H9 (cell line): Measurements from ENCODE around the gene SYNGR1. TPM values are rescaled to one million over a fixed set of nuclear protein-coding genes. Genes with fewer than 3 reads are reported as not detected.

Experiments
- DNase-seq: peaks from one replicate; pipeline ENCODE4 v3.0.0-alpha.2; 2017
- H2AFZ ChIP-seq: one replicate; pipeline ENCODE4 v1.6.1; 2013; ENCODE audit warnings: mild to moderate bottlenecking, low read length, control low read depth, moderate library complexity
- H2AK5ac ChIP-seq: 2 replicates; pipeline ENCODE4 v1.6.1; 2013; ENCODE audit warnings: low read length, control low read depth, mixed read lengths; ENCODE audit not compliant: insufficient read length
- H2BK120ac ChIP-seq: one replicate; pipeline ENCODE4 v1.6.1; 2013; ENCODE audit warnings: low read depth, mild to moderate bottlenecking, low read length, control low read depth, inconsistent platforms; ENCODE audit not compliant: poor library complexity, severe bottlenecking
- H2BK12ac ChIP-seq: 2 replicates; pipeline ENCODE4 v1.6.1; 2013; ENCODE audit warnings: low read length, control low read depth, mixed read lengths, low read depth; ENCODE audit not compliant: insufficient read length
- H2BK15ac ChIP-seq: 2 replicates; pipeline ENCODE4 v1.6.1; 2013; ENCODE audit warnings: low read depth, low read length, control low read depth
- H2BK20ac ChIP-seq: one replicate; pipeline ENCODE4 v1.6.1; 2013; ENCODE audit warnings: low read depth, mild to moderate bottlenecking, low read length, control low read depth, inconsistent platforms; ENCODE audit not compliant: poor library complexity, severe bottlenecking
- H2BK5ac ChIP-seq: 2 replicates; pipeline ENCODE4 v1.6.1; 2013; ENCODE audit warnings: low read length, control low read depth, mixed read lengths; ENCODE audit not compliant: insufficient read length
- H3K14ac ChIP-seq: 2 replicates; pipeline ENCODE4 v1.6.1; 2013; ENCODE audit warnings: low read length, control low read depth; ENCODE audit not compliant: insufficient read depth
- H3K18ac ChIP-seq: 2 replicates; pipeline ENCODE4 v1.6.1; 2013; ENCODE audit warnings: low read depth, mild to moderate bottlenecking, mixed read lengths, low read length, control low read depth; ENCODE audit not compliant: insufficient read length
- H3K23ac ChIP-seq: 2 replicates; pipeline ENCODE4 v1.6.1; 2013; ENCODE audit warnings: low read length, control low read depth, mixed read lengths, low read depth; ENCODE audit not compliant: insufficient read length
- H3K23me2 ChIP-seq: 2 replicates; pipeline ENCODE4 v1.6.1; 2013; ENCODE audit warnings: low read depth, mild to moderate bottlenecking, mixed read lengths, low read length, control low read depth; ENCODE audit not compliant: insufficient read length, poor library complexity, severe bottlenecking
- H3K27ac ChIP-seq: 2 replicates; pipeline ENCODE4 v1.5.1; 2013; ENCODE audit warnings: low read length, control low read depth, mixed read lengths, low read depth; ENCODE audit not compliant: insufficient read length
- H3K27me3 ChIP-seq: 2 replicates; pipeline ENCODE4 v1.6.1; 2013; ENCODE audit warnings: low read length, control low read depth, inconsistent platforms; ENCODE audit not compliant: insufficient read depth
- H3K4ac ChIP-seq: 2 replicates; pipeline ENCODE4 v1.6.1; 2013; ENCODE audit warnings: low read depth, mild to moderate bottlenecking, control low read depth, inconsistent platforms, low read length, moderate library complexity
- H3K4me1 ChIP-seq: 2 replicates; pipeline ENCODE4 v1.6.1; 2013; ENCODE audit warnings: low read length, control low read depth, inconsistent platforms; ENCODE audit not compliant: insufficient read depth
- H3K4me2 ChIP-seq: 2 replicates; pipeline ENCODE4 v1.6.1; 2013; ENCODE audit warnings: low read length, control low read depth, mixed read lengths; ENCODE audit not compliant: insufficient read length, insufficient read depth
- H3K56ac ChIP-seq: 2 replicates; pipeline ENCODE4 v1.6.1; 2013; ENCODE audit warnings: low read depth, mild to moderate bottlenecking, mixed read lengths, low read length, control low read depth; ENCODE audit not compliant: insufficient read length
- H3K79me1 ChIP-seq: 2 replicates; pipeline ENCODE4 v1.6.1; 2013; ENCODE audit warnings: low read depth, mild to moderate bottlenecking, moderate library complexity, low read length, control low read depth, inconsistent platforms; ENCODE audit not compliant: insufficient read depth, poor library complexity, severe bottlenecking
- H3K79me2 ChIP-seq: 2 replicates; pipeline ENCODE4 v1.6.1; 2013; ENCODE audit warnings: low read length, control low read depth, inconsistent platforms; ENCODE audit not compliant: insufficient read depth
- H3K9ac ChIP-seq: 2 replicates; pipeline ENCODE4 v1.6.1; 2013; ENCODE audit warnings: low read length, control low read depth, mixed read lengths; ENCODE audit not compliant: insufficient read length; ENCODE audit errors: extremely low read depth
- H3K9me3 ChIP-seq: one replicate; pipeline ENCODE4 v1.6.1; 2013; ENCODE audit warnings: low read depth, low read length, inconsistent platforms; ENCODE audit not compliant: control insufficient read depth
- H3T11ph ChIP-seq: one replicate; pipeline ENCODE4 v1.6.1; 2013; ENCODE audit warnings: mild to moderate bottlenecking, low read length, control low read depth, inconsistent platforms
- H4K20me1 ChIP-seq: one replicate; pipeline ENCODE4 v1.6.1; 2013; ENCODE audit not compliant: control insufficient read depth, insufficient read length, insufficient read depth
- H4K5ac ChIP-seq: 2 replicates; pipeline ENCODE4 v1.6.1; 2013; ENCODE audit warnings: low read depth, mild to moderate bottlenecking, mixed read lengths, low read length, control low read depth; ENCODE audit not compliant: insufficient read length
- H4K8ac ChIP-seq: replicated peaks from 2 replicates; pipeline ENCODE4 v1.6.1; 2013; ENCODE audit warnings: low read length, control low read depth, mixed read lengths, low read depth; ENCODE audit not compliant: insufficient read length
- H4K91ac ChIP-seq: 2 replicates; pipeline ENCODE4 v1.6.1; 2013; ENCODE audit warnings: low read depth, mild to moderate bottlenecking, moderate library complexity, mixed read lengths, low read length, control low read depth; ENCODE audit not compliant: insufficient read length
- H3K27ac Mint-ChIP-seq, 3 experiments: 2 replicates in 2 of 3; 3 replicates in 1 of 3; pipeline ENCODE4 v1.8.0; 2020 to 2021; ENCODE audit warnings: mixed read lengths in 3 of 3, mild to moderate bottlenecking in 1 of 3, moderate library complexity in 1 of 3
- H3K27me3 Mint-ChIP-seq: 2 replicates; pipeline ENCODE4 v1.8.0; 2021; ENCODE audit warnings: low read depth, mild to moderate bottlenecking, moderate library complexity, mixed read lengths
- H3K36me3 Mint-ChIP-seq, 3 experiments: 2 replicates in 2 of 3; 3 replicates in 1 of 3; pipeline ENCODE4 v1.8.0; 2020 to 2021; ENCODE audit warnings: low read depth in 3 of 3, mixed read lengths in 3 of 3; ENCODE audit not compliant: insufficient read depth in 1 of 3
- H3K4me1 Mint-ChIP-seq, 2 experiments: 2 replicates each; pipeline ENCODE4 v1.8.0; 2020; ENCODE audit warnings: mixed read lengths in 2 of 2
- H3K4me3 Mint-ChIP-seq, 2 experiments: 2 replicates in 1 of 2; 3 replicates in 1 of 2; pipeline ENCODE4 v1.8.0; 2020 to 2021; ENCODE audit warnings: mild to moderate bottlenecking in 2 of 2, mixed read lengths in 2 of 2, moderate library complexity in 1 of 2
- H3K9me3 Mint-ChIP-seq, 2 experiments: 2 replicates in 1 of 2; 3 replicates in 1 of 2; pipeline ENCODE4 v1.8.0; 2020; ENCODE audit warnings: mild to moderate bottlenecking in 2 of 2, mixed read lengths in 2 of 2, moderate library complexity in 1 of 2
- WGBS: extraction: QIAGEN DNeasy Blood & Tissue Kit; methylation state at CpG from one replicate; pipeline ENCODE4 v1.1.7; 2013; ENCODE audit warnings: missing lambda C conversion rate, low lambda C conversion rate, mixed read lengths; ENCODE audit not compliant: insufficient read length; ENCODE audit errors: extremely low coverage; 5-methylcytosine and 5-hydroxymethylcytosine counted together
- total RNA-seq: library from RNA; stranded (reverse); gene quantifications from 2 replicates; pipeline ENCODE4 v1.2.1, GENCODE V29; 2021
- TF ChIP-seq, protein P1 (sequence below): fragments of 200-600 bp; sonication (generic); conservative IDR thresholded peaks from 3 replicates; pipeline ENCODE4 v1.8.0; 2021; ENCODE audit warnings: antibody characterized with exemption, mild to moderate bottlenecking

The SYNGR1 gene
- total RNA-seq, 1 experiment from 2014 or later = 13.2 TPM

DNA sequence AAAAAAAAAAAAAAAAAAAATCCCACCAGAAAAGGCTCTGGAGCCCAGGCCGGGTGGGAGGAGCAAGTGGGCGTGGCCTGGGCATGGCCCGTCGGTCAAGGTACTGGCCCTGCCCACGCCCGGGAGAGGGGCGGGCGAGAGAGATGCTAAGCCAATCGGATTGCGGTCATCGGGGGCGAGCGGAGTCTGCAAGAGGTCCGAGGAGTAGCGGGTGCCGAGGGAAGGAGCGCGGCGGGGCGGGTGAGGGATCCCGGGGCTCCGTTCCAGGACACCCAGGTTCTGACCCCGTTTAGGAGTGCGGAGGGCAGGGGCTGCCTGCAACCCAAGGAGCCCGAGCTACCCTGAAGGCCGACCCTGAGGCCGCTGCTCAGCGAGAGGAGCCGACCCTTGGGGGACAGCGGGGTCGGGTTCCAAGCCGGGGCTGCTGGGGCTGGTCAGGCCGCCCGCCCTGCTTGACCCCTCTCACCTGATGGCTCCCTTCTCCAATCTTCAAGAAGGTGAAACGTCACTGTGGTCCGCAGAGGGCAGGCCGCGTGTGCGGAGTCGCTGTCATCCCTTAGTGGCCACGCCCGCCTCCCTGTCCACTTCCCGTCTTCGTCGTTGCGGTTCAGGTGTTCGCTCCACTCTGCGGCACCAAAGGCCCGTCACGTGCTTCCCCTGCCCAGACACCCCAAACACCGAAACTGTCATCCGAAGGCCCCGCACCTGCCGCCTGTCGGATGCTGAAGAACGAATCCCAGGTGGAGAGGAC, 38.6 kb downstream of the SYNGR1 start:
- TF ChIP-seq, protein P1, sequence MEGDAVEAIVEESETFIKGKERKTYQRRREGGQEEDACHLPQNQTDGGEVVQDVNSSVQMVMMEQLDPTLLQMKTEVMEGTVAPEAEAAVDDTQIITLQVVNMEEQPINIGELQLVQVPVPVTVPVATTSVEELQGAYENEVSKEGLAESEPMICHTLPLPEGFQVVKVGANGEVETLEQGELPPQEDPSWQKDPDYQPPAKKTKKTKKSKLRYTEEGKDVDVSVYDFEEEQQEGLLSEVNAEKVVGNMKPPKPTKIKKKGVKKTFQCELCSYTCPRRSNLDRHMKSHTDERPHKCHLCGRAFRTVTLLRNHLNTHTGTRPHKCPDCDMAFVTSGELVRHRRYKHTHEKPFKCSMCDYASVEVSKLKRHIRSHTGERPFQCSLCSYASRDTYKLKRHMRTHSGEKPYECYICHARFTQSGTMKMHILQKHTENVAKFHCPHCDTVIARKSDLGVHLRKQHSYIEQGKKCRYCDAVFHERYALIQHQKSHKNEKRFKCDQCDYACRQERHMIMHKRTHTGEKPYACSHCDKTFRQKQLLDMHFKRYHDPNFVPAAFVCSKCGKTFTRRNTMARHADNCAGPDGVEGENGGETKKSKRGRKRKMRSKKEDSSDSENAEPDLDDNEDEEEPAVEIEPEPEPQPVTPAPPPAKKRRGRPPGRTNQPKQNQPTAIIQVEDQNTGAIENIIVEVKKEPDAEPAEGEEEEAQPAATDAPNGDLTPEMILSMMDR = no peak
- Histone ChIP-seq H3T11ph (no peak overlapping the region), H3K56ac (no peak overlapping the region), H3K23me2 (peaks cover 4% of the 10 kb centered on the region), H2BK5ac (no peak overlapping the region), H3K9me3 (no peaks in the 10 kb centered on the region), H3K79me1 (no peaks in the 10 kb centered on the region), H4K8ac (no peak overlapping the region), H3K79me2 (no peaks in the 10 kb centered on the region), H4K20me1 (no peaks in the 10 kb centered on the region), H3K14ac (no peak overlapping the region), H2BK120ac (no peak overlapping the region), H2AK5ac (no peak overlapping the region), H3K27me3 (no peaks in the 10 kb centered on the region; the same call in 1 of the 2 replicates), H2BK20ac (no peak overlapping the region), H3K4ac (no peak overlapping the region), H3K4me1 (no peaks in the 10 kb centered on the region), H3K23ac (no peak overlapping the region), H4K5ac (no peak overlapping the region), H3K9ac (no peak overlapping the region), H4K91ac (no peak overlapping the region), H3K18ac (no peak overlapping the region), H2AFZ (no peak overlapping the region), H3K27ac (no peak overlapping the region), H2BK15ac (no peak overlapping the region), H2BK12ac (no peak overlapping the region), H3K4me2 (peak overlapping the region; percentile 43)
- no CpG with 5 or more reads among the region's 56 CpGs for WGBS
- H3K4me3 Mint-ChIP-seq = peak overlapping the region; percentile 65 to 86
- H3K27ac Mint-ChIP-seq = no peak overlapping the region
- peak; percentile 98 for DNase-seq
- no peaks in the 10 kb centered on the region; a peak in 2 of 5 replicates for H3K9me3 Mint-ChIP-seq
- peaks cover 52% of the 10 kb centered on the region for H3K27me3 Mint-ChIP-seq
- peaks cover 0 to 8% of the 10 kb centered on the region in 2 experiments for H3K4me1 Mint-ChIP-seq
- H3K36me3 Mint-ChIP-seq = no peaks in the 10 kb centered on the region
